ENCODE data around the gene BRD7.

Gene BRD7

DNA sequence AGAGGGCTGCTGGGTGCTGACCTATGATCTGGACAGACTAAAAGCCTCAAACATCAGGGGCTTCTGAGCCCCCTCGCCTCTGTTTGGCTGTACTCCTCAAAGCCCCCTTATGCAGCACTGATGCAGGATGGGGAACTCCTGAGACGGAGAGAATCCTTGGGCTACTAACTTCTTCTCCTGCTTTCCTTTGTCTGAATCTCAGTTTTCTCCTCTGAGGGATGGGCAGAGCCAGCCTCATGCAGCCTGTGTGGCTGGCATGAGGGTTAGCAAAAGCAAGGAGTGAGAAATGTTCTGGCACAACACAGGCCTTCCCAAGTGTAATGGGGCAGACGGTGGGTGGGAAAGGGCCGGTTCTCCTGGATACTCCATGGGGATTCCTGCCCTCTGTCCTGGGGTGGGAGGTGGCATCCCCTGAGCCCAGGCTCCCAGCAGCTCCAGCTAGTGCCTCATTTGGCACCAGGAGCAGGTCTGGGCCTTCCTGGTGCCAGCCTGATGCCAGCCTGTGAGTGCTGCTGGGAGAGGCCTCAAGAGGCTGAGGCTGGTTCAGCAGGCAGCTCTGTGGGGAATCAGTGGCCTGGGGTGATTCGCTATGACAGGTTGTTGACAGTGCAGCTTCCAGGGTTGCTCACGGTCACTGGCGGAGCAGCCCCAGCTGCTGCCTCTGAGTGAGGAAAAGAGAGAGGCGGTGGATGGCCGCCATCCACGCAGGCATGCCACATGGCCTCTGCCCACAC, 4.0 kb upstream of the BRD7 start:
- H3K27me3 ChIP-seq (ENCODE audit: low read length): no peaks in the 10 kb centered on the region
- no peak overlapping the region for H2AFZ ChIP-seq (ENCODE audit: low read depth, low read length, severe bottlenecking)
- H3K79me2 ChIP-seq (ENCODE audit: insufficient read depth, low read length): peaks cover 7% of the 10 kb centered on the region
- no peak for TF ChIP-seq EZH2phosphoT487 (conservative IDR thresholded peaks at IDR 0.05; ENCODE audit: low read length)
- TF ChIP-seq, protein P1, sequence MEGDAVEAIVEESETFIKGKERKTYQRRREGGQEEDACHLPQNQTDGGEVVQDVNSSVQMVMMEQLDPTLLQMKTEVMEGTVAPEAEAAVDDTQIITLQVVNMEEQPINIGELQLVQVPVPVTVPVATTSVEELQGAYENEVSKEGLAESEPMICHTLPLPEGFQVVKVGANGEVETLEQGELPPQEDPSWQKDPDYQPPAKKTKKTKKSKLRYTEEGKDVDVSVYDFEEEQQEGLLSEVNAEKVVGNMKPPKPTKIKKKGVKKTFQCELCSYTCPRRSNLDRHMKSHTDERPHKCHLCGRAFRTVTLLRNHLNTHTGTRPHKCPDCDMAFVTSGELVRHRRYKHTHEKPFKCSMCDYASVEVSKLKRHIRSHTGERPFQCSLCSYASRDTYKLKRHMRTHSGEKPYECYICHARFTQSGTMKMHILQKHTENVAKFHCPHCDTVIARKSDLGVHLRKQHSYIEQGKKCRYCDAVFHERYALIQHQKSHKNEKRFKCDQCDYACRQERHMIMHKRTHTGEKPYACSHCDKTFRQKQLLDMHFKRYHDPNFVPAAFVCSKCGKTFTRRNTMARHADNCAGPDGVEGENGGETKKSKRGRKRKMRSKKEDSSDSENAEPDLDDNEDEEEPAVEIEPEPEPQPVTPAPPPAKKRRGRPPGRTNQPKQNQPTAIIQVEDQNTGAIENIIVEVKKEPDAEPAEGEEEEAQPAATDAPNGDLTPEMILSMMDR (IDR thresholded peaks at IDR 0.05; ENCODE audit: insufficient read depth, low read length, poor library complexity, severe bottlenecking): no peak
- H4K20me1 ChIP-seq (ENCODE audit: low read depth, low read length): no peaks in the 10 kb centered on the region
- no peaks in the 10 kb centered on the region for H3K36me3 ChIP-seq (ENCODE audit: low read length)
- no peak overlapping the region for H3K9ac ChIP-seq (ENCODE audit: low read length)
- H3K9me3 ChIP-seq (ENCODE audit: insufficient read depth, low read length): no peaks in the 10 kb centered on the region
- no peak overlapping the region for H3K4me3 ChIP-seq (ENCODE audit: insufficient read depth, low read length, poor library complexity, severe bottlenecking)
- H3K4me2 ChIP-seq (ENCODE audit: low read depth, low read length, poor library complexity, severe bottlenecking): no peak overlapping the region
- no peaks in the 10 kb centered on the region for H3K9me2 ChIP-seq (replicated peaks; ENCODE audit: insufficient read depth, low read length)
- H3K27ac ChIP-seq (ENCODE audit: low read depth, low read length): no peak overlapping the region
- no peaks in the 10 kb centered on the region for H3F3A ChIP-seq (ENCODE audit: insufficient read depth)

DNA sequence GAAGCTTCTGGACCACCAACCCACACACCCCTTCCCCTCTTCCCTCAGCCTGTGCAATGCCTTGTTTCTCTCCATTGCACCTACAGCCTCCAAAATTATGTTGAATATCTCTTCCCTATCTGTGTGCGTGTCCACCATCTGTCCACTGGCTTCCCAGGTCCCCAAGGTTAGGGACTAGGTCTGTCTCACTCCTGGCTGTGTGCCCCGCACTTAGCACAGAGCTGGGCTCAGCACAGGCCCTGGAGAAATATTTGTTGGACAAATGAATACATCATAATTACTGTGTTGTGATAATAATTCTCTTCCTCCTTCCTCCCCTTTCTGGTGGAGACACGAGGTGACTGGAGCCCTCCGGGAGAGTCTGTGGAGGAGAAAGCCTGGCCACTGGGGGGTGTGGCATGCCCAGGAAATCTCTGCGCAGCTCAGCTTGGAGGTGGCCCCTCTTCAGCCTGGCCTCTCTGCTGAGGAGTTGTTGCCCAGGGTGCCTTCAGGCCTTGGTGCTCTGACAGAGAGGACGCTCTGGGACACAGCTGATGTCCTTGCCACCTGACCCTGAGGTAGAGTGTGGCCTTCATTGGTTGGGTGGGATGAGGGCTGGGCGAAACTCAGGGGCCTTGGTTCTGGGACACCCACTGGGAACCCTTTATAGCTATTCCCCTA, 3.3 kb upstream of the BRD7 start:
- H2AFZ ChIP-seq (ENCODE audit: low read depth, low read length, severe bottlenecking): no peak overlapping the region
- no peak overlapping the region for H3K27ac ChIP-seq (ENCODE audit: low read depth, low read length)
- peaks cover 14% of the 10 kb centered on the region for H3K79me2 ChIP-seq (ENCODE audit: insufficient read depth, low read length)
- H3K9me2 ChIP-seq (replicated peaks; ENCODE audit: insufficient read depth, low read length): no peaks in the 10 kb centered on the region
- TF ChIP-seq, protein P1 (IDR thresholded peaks at IDR 0.05; ENCODE audit: insufficient read depth, low read length, poor library complexity, severe bottlenecking): no peak
- TF ChIP-seq EZH2phosphoT487 (conservative IDR thresholded peaks at IDR 0.05; ENCODE audit: low read length): no peak
- H3K4me3 ChIP-seq (ENCODE audit: insufficient read depth, low read length, poor library complexity, severe bottlenecking): no peak overlapping the region
- H3K9me3 ChIP-seq (ENCODE audit: insufficient read depth, low read length): no peaks in the 10 kb centered on the region
- no peaks in the 10 kb centered on the region for H3K27me3 ChIP-seq (ENCODE audit: low read length)
- no peaks in the 10 kb centered on the region for H3K36me3 ChIP-seq (ENCODE audit: low read length)
- no peaks in the 10 kb centered on the region for H3F3A ChIP-seq (ENCODE audit: insufficient read depth)
- no peak overlapping the region for H3K9ac ChIP-seq (ENCODE audit: low read length)
- no peak overlapping the region for H3K4me2 ChIP-seq (ENCODE audit: low read depth, low read length, poor library complexity, severe bottlenecking)
- H4K20me1 ChIP-seq (ENCODE audit: low read depth, low read length): no peaks in the 10 kb centered on the region

DNA sequence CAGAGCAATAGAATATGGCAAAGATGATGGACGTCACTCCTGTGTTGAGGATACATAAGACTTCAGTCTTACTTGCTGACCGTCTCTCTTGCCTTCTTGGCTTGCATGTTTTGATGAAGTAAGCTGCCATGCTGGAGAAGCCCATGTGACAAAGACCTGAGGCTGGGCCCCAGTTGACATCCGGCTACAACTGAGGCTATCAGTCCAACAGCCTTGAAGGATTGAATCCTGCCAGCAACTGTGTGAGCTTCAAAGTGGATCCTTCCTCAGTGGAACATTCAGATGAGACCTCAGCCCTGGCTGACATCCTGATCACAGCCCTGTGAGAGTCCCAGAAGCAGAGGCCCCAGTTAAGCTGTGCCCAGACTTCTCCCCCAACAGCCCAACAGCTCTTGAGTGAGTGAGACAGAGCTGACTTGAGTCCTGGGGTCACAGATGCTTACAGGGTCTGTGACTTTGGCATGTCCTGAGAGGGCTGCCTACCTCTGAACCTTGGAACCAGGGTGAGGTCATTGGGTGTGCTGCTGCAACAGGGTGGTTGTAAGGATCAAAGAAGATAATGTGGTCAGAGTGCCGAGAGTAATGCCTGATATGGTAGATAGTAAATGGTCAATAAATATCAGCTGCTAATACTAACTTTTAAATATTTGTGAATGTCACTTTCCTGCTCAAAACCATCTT, 2.4 kb upstream of the BRD7 start:
- H3K27ac ChIP-seq (ENCODE audit: low read depth, low read length): no peak overlapping the region
- H3K27me3 ChIP-seq (ENCODE audit: low read length): no peaks in the 10 kb centered on the region
- peaks cover 4% of the 10 kb centered on the region; the same call in 1 of the 2 replicates for H3K36me3 ChIP-seq (ENCODE audit: low read length)
- H3K79me2 ChIP-seq (ENCODE audit: insufficient read depth, low read length): peaks cover 23% of the 10 kb centered on the region
- H3K9me3 ChIP-seq (ENCODE audit: insufficient read depth, low read length): no peaks in the 10 kb centered on the region
- no peak overlapping the region for H3K4me3 ChIP-seq (ENCODE audit: insufficient read depth, low read length, poor library complexity, severe bottlenecking)
- H3F3A ChIP-seq (ENCODE audit: insufficient read depth): no peaks in the 10 kb centered on the region
- TF ChIP-seq EZH2phosphoT487 (conservative IDR thresholded peaks at IDR 0.05; ENCODE audit: low read length): no peak
- TF ChIP-seq, protein P1 (IDR thresholded peaks at IDR 0.05; ENCODE audit: insufficient read depth, low read length, poor library complexity, severe bottlenecking): no peak
- no peak overlapping the region for H3K4me2 ChIP-seq (ENCODE audit: low read depth, low read length, poor library complexity, severe bottlenecking)
- H3K9me2 ChIP-seq (replicated peaks; ENCODE audit: insufficient read depth, low read length): no peaks in the 10 kb centered on the region
- no peak overlapping the region for H3K9ac ChIP-seq (ENCODE audit: low read length)
- H4K20me1 ChIP-seq (ENCODE audit: low read depth, low read length): no peaks in the 10 kb centered on the region
- H2AFZ ChIP-seq (ENCODE audit: low read depth, low read length, severe bottlenecking): no peak overlapping the region
